HCT116 (cell line): ENCODE measurements around the gene WDPCP. TPM values are rescaled to one million over a fixed set of nuclear protein-coding genes. Genes with fewer than 3 reads are reported as not detected.

ENCODE experiments used
- ATAC-seq: fragments of 200-7000 bp; cut with Tn5 transposase; 2 replicates; pipeline ENCODE4 v1.9.1; 2020; ENCODE audit warnings: mild to moderate bottlenecking, moderate library complexity
- BruUV-seq: library from RNA; stranded (reverse); fragments of 400-500 nt; replicated peaks from 2 replicates; lab custom pipeline; 2021; lab: Mats Ljungman, UMichigan
- CTCF ChIA-PET: fragments of 300-600 bp; sonication (Branson Sonifier 250); formaldehyde crosslinking; loops from one replicate; lab custom pipeline; 2021; ENCODE audit warnings: antibody characterized with exemption; lab: Charles Lee
- POLR2A ChIA-PET: fragments of 300-600, 350-600 bp; sonication (Branson Sonifier 250); formaldehyde crosslinking; loops from one replicate; lab custom pipeline; 2021; ENCODE audit warnings: antibody characterized with exemption; lab: Charles Lee
- RAD21 ChIA-PET, 2 experiments: fragments of 300-600 bp; sonication (Branson Sonifier 250); formaldehyde crosslinking; loops; one replicate each; lab custom pipeline; 2023; ENCODE audit warnings: low total read pairs in 2 of 2; ENCODE audit not compliant: uncharacterized antibody in 2 of 2, unreplicated experiment in 2 of 2, low non-redundant PET in 1 of 2; lab: Charles Lee
- DNase-seq: peaks from one replicate; pipeline ENCODE4 v3.0.0-alpha.2; 2010; ENCODE audit warnings: low read depth, low spot score
- H2AFZ ChIP-seq: fragments of 200-600 bp; shearing (Covaris generic), sonication (generic); 2 replicates; pipeline ENCODE4 v1.6.1; 2017; ENCODE audit warnings: low read depth, mixed run types, mixed read lengths, antibody characterized with exemption, low read length; ENCODE audit not compliant: poor library complexity, severe bottlenecking
- H3K27ac ChIP-seq: 2 replicates; pipeline ENCODE4 v1.5.1; 2012; ENCODE audit warnings: low read depth, low read length
- H3K27me3 ChIP-seq: fragments of 200-600 bp; sonication (generic); 2 replicates; pipeline ENCODE4 v1.6.1; 2016; ENCODE audit warnings: mixed run types, low read length, mixed read lengths; ENCODE audit not compliant: insufficient read depth
- H3K36me3 ChIP-seq, 2 experiments: fragments of 200-500 bp in 1 of 2; fragments of 200-600 bp in 1 of 2; sonication (Bioruptor generic) in 1 of 2; sonication (generic) in 1 of 2; 2 replicates each; pipeline versions ENCODE4 v1.5.1 to v1.6.1; 2014 to 2016; ENCODE audit warnings: low read length in 2 of 2, inconsistent platforms in 1 of 2, mixed read lengths in 1 of 2, mixed run types in 1 of 2; ENCODE audit not compliant: insufficient read depth in 2 of 2, control insufficient read depth in 1 of 2
- H3K4me1 ChIP-seq, 2 experiments: fragments of 200-600 bp in 1 of 2; sonication (generic) in 1 of 2; 2 replicates each; pipeline versions ENCODE4 v1.5.1 to v1.6.1; 2012 to 2017; ENCODE audit warnings: low read length in 2 of 2, inconsistent platforms in 1 of 2, mild to moderate bottlenecking in 1 of 2, mixed read lengths in 1 of 2, mixed run types in 1 of 2, moderate library complexity in 1 of 2; ENCODE audit not compliant: insufficient read depth in 2 of 2, control insufficient read depth in 1 of 2
- H3K4me2 ChIP-seq: fragments of 200-600 bp; sonication (generic); 2 replicates; pipeline ENCODE4 v1.6.1; 2017; ENCODE audit warnings: mixed run types, low read length, mixed read lengths
- H3K4me3 ChIP-seq, 2 experiments: fragments of 200-600 bp in 1 of 2; sonication (generic) in 1 of 2; replicated peaks in 1 of 2; 2 replicates each; pipeline ENCODE4 v1.5.1; 2011 to 2016; ENCODE audit warnings: low read length in 2 of 2, control low read depth in 1 of 2, low read depth in 1 of 2, mild to moderate bottlenecking in 1 of 2, mixed read lengths in 1 of 2, mixed run types in 1 of 2
- H3K79me2 ChIP-seq: fragments of 200-600 bp; sonication (generic); 2 replicates; pipeline ENCODE4 v1.6.1; 2017; ENCODE audit warnings: mild to moderate bottlenecking, mixed run types, low read length, moderate library complexity, mixed read lengths; ENCODE audit not compliant: insufficient read depth
- H3K9ac ChIP-seq: fragments of 200-600 bp; sonication (generic); 2 replicates; pipeline ENCODE4 v1.6.1; 2016; ENCODE audit warnings: low read length, mixed read lengths
- H3K9me2 ChIP-seq: fragments of 200-600 bp; sonication (generic), shearing (Covaris generic); 2 replicates; pipeline ENCODE4 v1.6.1; 2017; ENCODE audit warnings: mixed run types, mild to moderate bottlenecking, moderate library complexity; ENCODE audit not compliant: insufficient read depth
- H3K9me3 ChIP-seq, 2 experiments: fragments of 200-500 bp in 1 of 2; fragments of 200-600 bp in 1 of 2; sonication (Bioruptor generic) in 1 of 2; sonication (generic) in 1 of 2; 2 replicates each; pipeline ENCODE4 v1.6.1; 2014 to 2017; ENCODE audit warnings: low read length in 2 of 2, mixed read lengths in 2 of 2, inconsistent platforms in 1 of 2, low read depth in 1 of 2, mild to moderate bottlenecking in 1 of 2, mixed run types in 1 of 2, moderate library complexity in 1 of 2; ENCODE audit not compliant: control insufficient read depth in 1 of 2, insufficient read depth in 1 of 2
- H4K20me1 ChIP-seq: fragments of 200-600 bp; sonication (generic), shearing (Covaris generic); 2 replicates; pipeline ENCODE4 v1.6.1; 2017; ENCODE audit warnings: mixed run types, mild to moderate bottlenecking, moderate library complexity; ENCODE audit not compliant: insufficient read depth
- ELF1 ChIP-seq: IDR thresholded peaks from 2 replicates; pipeline ENCODE4 v1.6.1; 2012; ENCODE audit warnings: low read depth, borderline replicate concordance
- EZH2 ChIP-seq: fragments of 200-600 bp; sonication (generic); IDR thresholded peaks from 2 replicates; pipeline ENCODE4 v1.6.1; 2017; ENCODE audit warnings: antibody characterized with exemption, mixed run types
- FOSL1 ChIP-seq: IDR thresholded peaks from 2 replicates; pipeline ENCODE4 v1.6.1; 2012; ENCODE audit warnings: low read depth
- POLR2A ChIP-seq: IDR thresholded peaks from 2 replicates; pipeline ENCODE4 v1.7.0; 2011; ENCODE audit warnings: borderline replicate concordance; ENCODE audit not compliant: insufficient read depth, insufficient read length; ENCODE audit errors: extremely low read depth
- POLR2AphosphoS5 ChIP-seq: IDR thresholded peaks from 2 replicates; pipeline ENCODE4 v1.6.1; 2011; ENCODE audit warnings: mild to moderate bottlenecking, low read depth, low read length, moderate library complexity
- RAD21 ChIP-seq: IDR thresholded peaks from 2 replicates; pipeline ENCODE4 v1.6.1; 2012; ENCODE audit warnings: low read depth, mild to moderate bottlenecking
- SIN3A ChIP-seq: IDR thresholded peaks from 2 replicates; pipeline ENCODE4 v1.6.1; 2012; ENCODE audit warnings: low read depth
- TCF7L2 ChIP-seq: IDR thresholded peaks from 2 replicates; pipeline ENCODE4 v1.7.0; 2011; ENCODE audit warnings: borderline replicate concordance, inconsistent platforms; ENCODE audit not compliant: insufficient read depth, insufficient read length; ENCODE audit errors: extremely low read depth
- YY1 ChIP-seq: IDR thresholded peaks from 2 replicates; pipeline ENCODE4 v1.6.1; 2011; ENCODE audit warnings: low read length, low read depth, moderate library complexity, mild to moderate bottlenecking; ENCODE audit not compliant: insufficient replicate concordance; ENCODE audit errors: extremely low read depth
- ZBTB33 ChIP-seq: IDR thresholded peaks from 2 replicates; pipeline ENCODE4 v1.6.1; 2011; ENCODE audit warnings: mild to moderate bottlenecking, low read length, moderate library complexity; ENCODE audit not compliant: insufficient replicate concordance; ENCODE audit errors: extremely low read depth
- ZFX ChIP-seq: fragments of 450-650 bp; IDR thresholded peaks from 2 replicates; pipeline ENCODE4 v1.6.1; 2017
- ZNF274 ChIP-seq: fragments of 200-500 bp; sonication (Bioruptor generic); IDR thresholded peaks from 2 replicates; pipeline ENCODE4 v1.6.1; 2014; ENCODE audit warnings: mild to moderate bottlenecking, low read depth, low read length, inconsistent platforms
- intact Hi-C: fragments of 100-400 bp; cut with micrococcal nuclease; formaldehyde crosslinking; loops from 2 replicates; pipeline ENCODE4 v1.10.0; 2022
- total RNA-seq: library from RNA; stranded (reverse); gene quantifications from one replicate; pipeline ENCODE4 v1.2.1, GENCODE V29; 2021; ENCODE audit not compliant: unreplicated experiment
- TF ChIP-seq, protein P1 (sequence below): IDR thresholded peaks from 2 replicates; pipeline ENCODE4 v1.6.1; 2012; ENCODE audit warnings: low read depth

The WDPCP gene
- total RNA-seq, 1 experiment from 2014 or later: 4.1 TPM

DNA sequence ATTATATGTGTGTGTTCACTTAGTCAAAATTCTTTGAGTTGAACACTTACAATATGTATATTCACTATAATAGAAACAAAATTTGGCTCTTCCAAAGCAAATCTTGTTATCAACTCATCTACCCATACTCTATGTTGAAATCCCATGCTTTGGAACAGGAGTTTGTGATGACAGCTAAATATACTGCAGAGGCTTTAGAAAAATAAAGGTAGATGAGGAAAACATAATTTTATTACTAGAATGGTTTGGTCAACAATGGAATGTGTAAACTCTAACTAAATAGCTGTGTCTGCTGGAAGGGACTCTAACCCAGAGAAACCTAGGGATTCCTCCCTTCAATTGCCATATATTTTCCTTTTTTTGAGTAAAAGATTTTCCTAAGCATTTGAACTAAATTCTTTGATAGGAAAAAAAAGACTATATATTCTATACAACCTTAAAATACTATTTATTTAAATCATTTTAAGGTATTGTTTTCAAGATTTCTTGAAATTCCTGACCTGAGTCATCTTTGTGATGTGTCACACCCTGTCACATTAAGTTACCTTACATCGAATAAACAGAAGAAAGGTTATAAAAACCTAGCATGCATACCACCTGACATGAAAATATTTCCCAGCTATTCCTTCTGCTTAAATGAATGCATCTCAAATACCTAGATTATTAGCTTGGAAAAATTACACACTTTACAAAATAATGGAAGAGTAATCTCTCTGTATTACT is 362.2 kb downstream of the WDPCP start:
- no peaks in the 10 kb centered on the region for H3K27me3 ChIP-seq
- RAD21 ChIA-PET: no interaction called here
- intact Hi-C loops: no loop called here
- BruUV-seq: no TSS peak
- no peaks in the 10 kb centered on the region for H3K9me2 ChIP-seq
- TF ChIP-seq ZNF274 (no peak), POLR2A (no peak), ZFX (no peak), SIN3A (no peak), EZH2 (no peak), ZBTB33 (no peak), TCF7L2 (no peak), POLR2AphosphoS5 (no peak), FOSL1 (no peak), ELF1 (no peak), YY1 (no peak), RAD21 (no peak)
- TF ChIP-seq, protein P1, sequence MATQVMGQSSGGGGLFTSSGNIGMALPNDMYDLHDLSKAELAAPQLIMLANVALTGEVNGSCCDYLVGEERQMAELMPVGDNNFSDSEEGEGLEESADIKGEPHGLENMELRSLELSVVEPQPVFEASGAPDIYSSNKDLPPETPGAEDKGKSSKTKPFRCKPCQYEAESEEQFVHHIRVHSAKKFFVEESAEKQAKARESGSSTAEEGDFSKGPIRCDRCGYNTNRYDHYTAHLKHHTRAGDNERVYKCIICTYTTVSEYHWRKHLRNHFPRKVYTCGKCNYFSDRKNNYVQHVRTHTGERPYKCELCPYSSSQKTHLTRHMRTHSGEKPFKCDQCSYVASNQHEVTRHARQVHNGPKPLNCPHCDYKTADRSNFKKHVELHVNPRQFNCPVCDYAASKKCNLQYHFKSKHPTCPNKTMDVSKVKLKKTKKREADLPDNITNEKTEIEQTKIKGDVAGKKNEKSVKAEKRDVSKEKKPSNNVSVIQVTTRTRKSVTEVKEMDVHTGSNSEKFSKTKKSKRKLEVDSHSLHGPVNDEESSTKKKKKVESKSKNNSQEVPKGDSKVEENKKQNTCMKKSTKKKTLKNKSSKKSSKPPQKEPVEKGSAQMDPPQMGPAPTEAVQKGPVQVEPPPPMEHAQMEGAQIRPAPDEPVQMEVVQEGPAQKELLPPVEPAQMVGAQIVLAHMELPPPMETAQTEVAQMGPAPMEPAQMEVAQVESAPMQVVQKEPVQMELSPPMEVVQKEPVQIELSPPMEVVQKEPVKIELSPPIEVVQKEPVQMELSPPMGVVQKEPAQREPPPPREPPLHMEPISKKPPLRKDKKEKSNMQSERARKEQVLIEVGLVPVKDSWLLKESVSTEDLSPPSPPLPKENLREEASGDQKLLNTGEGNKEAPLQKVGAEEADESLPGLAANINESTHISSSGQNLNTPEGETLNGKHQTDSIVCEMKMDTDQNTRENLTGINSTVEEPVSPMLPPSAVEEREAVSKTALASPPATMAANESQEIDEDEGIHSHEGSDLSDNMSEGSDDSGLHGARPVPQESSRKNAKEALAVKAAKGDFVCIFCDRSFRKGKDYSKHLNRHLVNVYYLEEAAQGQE: no peak
- TF ChIP-seq, all 23 proteins: peak for 0
- DNase-seq (no peak), ATAC-seq (no peak)
- H3K4me2 ChIP-seq: peak overlapping the region; percentile 26; the same call in 1 of the 2 replicates
- H3K9me3 ChIP-seq: no peaks in the 10 kb centered on the region
- H3K27ac ChIP-seq: no peak overlapping the region
- ChIA-PET POLR2A (no interaction called here), CTCF (interaction anchor here (2.1 kb wide), 1 partner anchor 199 kb away, joined by 5 read pairs; no protein-coding TSS in a partner anchor)
- H3K36me3 ChIP-seq: no peaks in the 10 kb centered on the region
- peaks cover 4 to 5% of the 10 kb centered on the region in 2 experiments; a peak in 2 of 4 replicates for H3K4me1 ChIP-seq
- no peak overlapping the region for H2AFZ ChIP-seq
- no peaks in the 10 kb centered on the region for H3K79me2 ChIP-seq
- H3K9ac ChIP-seq: no peak overlapping the region
- no peaks in the 10 kb centered on the region for H4K20me1 ChIP-seq
- H3K4me3 ChIP-seq: no peak overlapping the region
